Measurements from ENCODE around the gene OPRL1.

- TF ChIP-seq PRDM1 (tag by site-specific recombination; IDR thresholded peaks at IDR 0.05), result no peak
- TF ChIP-seq CTCF (tag by site-specific recombination; IDR thresholded peaks at IDR 0.05), result no peak
- no peak for TF ChIP-seq ELK4 (IDR thresholded peaks at IDR 0.05; ENCODE audit: borderline replicate concordance, low read depth, low read length)
- TF ChIP-seq ZNF350 (tag by site-specific recombination; IDR thresholded peaks at IDR 0.05), result no peak
- no peak for TF ChIP-seq ZNF629 (tag by site-specific recombination; IDR thresholded peaks at IDR 0.05)
- TF ChIP-seq ZNF830 (tag by site-specific recombination; IDR thresholded peaks at IDR 0.05; ENCODE audit: low read depth), result no peak
- no peak for TF ChIP-seq ZNF501 (tag by site-specific recombination; IDR thresholded peaks at IDR 0.05)
- no peak for TF ChIP-seq ZBTB21 (tag by site-specific recombination; IDR thresholded peaks at IDR 0.05)
- no peak for TF ChIP-seq ZNF362 (tag by site-specific recombination; IDR thresholded peaks at IDR 0.05)
- no peak for TF ChIP-seq RBAK (tag by site-specific recombination; IDR thresholded peaks at IDR 0.05)
- no peak for TF ChIP-seq ZNF398 (tag by site-specific recombination; IDR thresholded peaks at IDR 0.05)
- TF ChIP-seq KLF8 (tag by site-specific recombination; IDR thresholded peaks at IDR 0.05), result no peak
- no peak for TF ChIP-seq REST (tag by site-specific recombination; IDR thresholded peaks at IDR 0.05)
- TF ChIP-seq KLF10 (tag by site-specific recombination; IDR thresholded peaks at IDR 0.05), result no peak
Measured at GRCh38 chr20:64111841-64112641, 32.2 kb downstream of the OPRL1 start.

Data from HEK293 (cell line).